Measurements from ENCODE around the gene TPRA1. TPM values are rescaled to one million over a fixed set of nuclear protein-coding genes. Genes with fewer than 3 reads are reported as not detected.

TPRA1 gene
- total RNA-seq, 1 experiment from 2014 or later = 35.1 TPM

DNA sequence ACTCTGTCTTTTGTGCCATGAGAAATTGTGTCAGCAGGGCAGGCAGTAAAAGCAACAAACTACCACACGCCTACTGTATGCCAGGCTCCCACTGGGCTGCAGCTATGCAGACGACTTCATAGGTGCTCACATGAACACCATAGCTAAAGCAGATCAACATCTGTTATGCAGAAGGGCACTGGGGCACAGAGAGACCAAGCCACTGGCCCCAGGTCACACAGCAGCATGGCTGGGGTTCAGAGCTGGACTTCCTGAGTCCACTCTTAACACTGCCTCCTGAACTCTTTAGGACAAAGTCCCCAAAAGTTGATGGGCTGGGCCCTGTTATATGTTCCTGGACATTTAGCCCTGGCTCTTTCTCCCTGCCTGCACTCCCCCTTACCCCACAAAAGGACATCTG is 12.4 kb downstream of the TPRA1 start:
- H3K27ac ChIP-seq (ENCODE audit: low read depth, low read length) = no peak overlapping the region
- BruUV-seq (replicated peaks) = no TSS peak
- DNase-seq (ENCODE audit: low read depth, low spot score) = no peak
- H3K79me2 ChIP-seq (ENCODE audit: insufficient read depth, low read length) = peaks cover 9% of the 10 kb centered on the region; the same call in 1 of the 2 replicates
- no peak overlapping the region for H2AFZ ChIP-seq (ENCODE audit: low read depth, low read length, poor library complexity, severe bottlenecking)
- ChIA-PET RAD21 (ENCODE audit: low non-redundant PET in 1 of 2, low total read pairs in 2 of 2, uncharacterized antibody in 2 of 2, unreplicated experiment in 2 of 2) (no interaction called here), POLR2A (no interaction called here), CTCF (no interaction called here)
- H3K9me2 ChIP-seq (ENCODE audit: insufficient read depth) = no peaks in the 10 kb centered on the region
- no peak overlapping the region for H3K4me2 ChIP-seq (ENCODE audit: low read length)
- H3K27me3 ChIP-seq (ENCODE audit: insufficient read depth, low read length) = no peaks in the 10 kb centered on the region
- H3K4me1 ChIP-seq (ENCODE audit: control insufficient read depth in 1 of 2, insufficient read depth in 2 of 2, low read length in 2 of 2) = peaks cover 0 to 4% of the 10 kb centered on the region in 2 experiments; a peak in 1 of 4 replicates
- H4K20me1 ChIP-seq (ENCODE audit: insufficient read depth) = no peaks in the 10 kb centered on the region
- H3K9me3 ChIP-seq (ENCODE audit: control insufficient read depth in 1 of 2, insufficient read depth in 1 of 2, low read depth in 1 of 2, low read length in 2 of 2) = no peaks in the 10 kb centered on the region
- H3K9ac ChIP-seq (ENCODE audit: low read length) = no peak overlapping the region
- intact Hi-C loops (cut with micrococcal nuclease) = loop anchor here (5.0 kb wide), 1 partner anchor 394 kb away; no protein-coding TSS in a partner anchor
- no peak for ATAC-seq
- TF ChIP-seq ELF1 (IDR thresholded peaks at IDR 0.05; ENCODE audit: borderline replicate concordance, low read depth) = no peak
- TF ChIP-seq RAD21 (IDR thresholded peaks at IDR 0.05; ENCODE audit: low read depth) = no peak
- no peak for TF ChIP-seq SP1 (IDR thresholded peaks at IDR 0.05; ENCODE audit: low read depth)
- no peak for TF ChIP-seq CBX3 (IDR thresholded peaks at IDR 0.05; ENCODE audit: low read depth)
- no peak for TF ChIP-seq EGR1 (IDR thresholded peaks at IDR 0.05; ENCODE audit: low read depth)
- TF ChIP-seq, protein P1, sequence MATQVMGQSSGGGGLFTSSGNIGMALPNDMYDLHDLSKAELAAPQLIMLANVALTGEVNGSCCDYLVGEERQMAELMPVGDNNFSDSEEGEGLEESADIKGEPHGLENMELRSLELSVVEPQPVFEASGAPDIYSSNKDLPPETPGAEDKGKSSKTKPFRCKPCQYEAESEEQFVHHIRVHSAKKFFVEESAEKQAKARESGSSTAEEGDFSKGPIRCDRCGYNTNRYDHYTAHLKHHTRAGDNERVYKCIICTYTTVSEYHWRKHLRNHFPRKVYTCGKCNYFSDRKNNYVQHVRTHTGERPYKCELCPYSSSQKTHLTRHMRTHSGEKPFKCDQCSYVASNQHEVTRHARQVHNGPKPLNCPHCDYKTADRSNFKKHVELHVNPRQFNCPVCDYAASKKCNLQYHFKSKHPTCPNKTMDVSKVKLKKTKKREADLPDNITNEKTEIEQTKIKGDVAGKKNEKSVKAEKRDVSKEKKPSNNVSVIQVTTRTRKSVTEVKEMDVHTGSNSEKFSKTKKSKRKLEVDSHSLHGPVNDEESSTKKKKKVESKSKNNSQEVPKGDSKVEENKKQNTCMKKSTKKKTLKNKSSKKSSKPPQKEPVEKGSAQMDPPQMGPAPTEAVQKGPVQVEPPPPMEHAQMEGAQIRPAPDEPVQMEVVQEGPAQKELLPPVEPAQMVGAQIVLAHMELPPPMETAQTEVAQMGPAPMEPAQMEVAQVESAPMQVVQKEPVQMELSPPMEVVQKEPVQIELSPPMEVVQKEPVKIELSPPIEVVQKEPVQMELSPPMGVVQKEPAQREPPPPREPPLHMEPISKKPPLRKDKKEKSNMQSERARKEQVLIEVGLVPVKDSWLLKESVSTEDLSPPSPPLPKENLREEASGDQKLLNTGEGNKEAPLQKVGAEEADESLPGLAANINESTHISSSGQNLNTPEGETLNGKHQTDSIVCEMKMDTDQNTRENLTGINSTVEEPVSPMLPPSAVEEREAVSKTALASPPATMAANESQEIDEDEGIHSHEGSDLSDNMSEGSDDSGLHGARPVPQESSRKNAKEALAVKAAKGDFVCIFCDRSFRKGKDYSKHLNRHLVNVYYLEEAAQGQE (IDR thresholded peaks at IDR 0.05; ENCODE audit: low read depth) = no peak
- no peak for TF ChIP-seq JUND (IDR thresholded peaks at IDR 0.05)
- no peak for TF ChIP-seq MAX (IDR thresholded peaks at IDR 0.05)
- no peak for TF ChIP-seq EZH2 (IDR thresholded peaks at IDR 0.05)
- no peak for TF ChIP-seq SIN3A (IDR thresholded peaks at IDR 0.05; ENCODE audit: low read depth)
- TF ChIP-seq, protein P2, sequence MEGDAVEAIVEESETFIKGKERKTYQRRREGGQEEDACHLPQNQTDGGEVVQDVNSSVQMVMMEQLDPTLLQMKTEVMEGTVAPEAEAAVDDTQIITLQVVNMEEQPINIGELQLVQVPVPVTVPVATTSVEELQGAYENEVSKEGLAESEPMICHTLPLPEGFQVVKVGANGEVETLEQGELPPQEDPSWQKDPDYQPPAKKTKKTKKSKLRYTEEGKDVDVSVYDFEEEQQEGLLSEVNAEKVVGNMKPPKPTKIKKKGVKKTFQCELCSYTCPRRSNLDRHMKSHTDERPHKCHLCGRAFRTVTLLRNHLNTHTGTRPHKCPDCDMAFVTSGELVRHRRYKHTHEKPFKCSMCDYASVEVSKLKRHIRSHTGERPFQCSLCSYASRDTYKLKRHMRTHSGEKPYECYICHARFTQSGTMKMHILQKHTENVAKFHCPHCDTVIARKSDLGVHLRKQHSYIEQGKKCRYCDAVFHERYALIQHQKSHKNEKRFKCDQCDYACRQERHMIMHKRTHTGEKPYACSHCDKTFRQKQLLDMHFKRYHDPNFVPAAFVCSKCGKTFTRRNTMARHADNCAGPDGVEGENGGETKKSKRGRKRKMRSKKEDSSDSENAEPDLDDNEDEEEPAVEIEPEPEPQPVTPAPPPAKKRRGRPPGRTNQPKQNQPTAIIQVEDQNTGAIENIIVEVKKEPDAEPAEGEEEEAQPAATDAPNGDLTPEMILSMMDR (IDR thresholded peaks at IDR 0.05 in 2 of 3, conservative IDR thresholded peaks at IDR 0.05 in 1 of 3; ENCODE audit: borderline replicate concordance in 1 of 3, insufficient read depth in 1 of 3, low read depth in 2 of 3, low read length in 2 of 3) = no peak
- no peak for TF ChIP-seq ZFX (IDR thresholded peaks at IDR 0.05)
- no peak overlapping the region for H3K4me3 ChIP-seq (replicated peaks in 1 of 2; ENCODE audit: low read depth in 1 of 2, low read length in 2 of 2)
- H3K36me3 ChIP-seq (ENCODE audit: control insufficient read depth in 1 of 2, insufficient read depth in 2 of 2, low read length in 2 of 2) = peaks cover 2 to 19% of the 10 kb centered on the region in 2 experiments; a peak in 3 of 4 replicates
